ENCODE results near the gene MPRIP.

The MPRIP gene

GRCh38 chr17:17167986-17168385, 125.7 kb downstream of the MPRIP start:
- no peak for TF ChIP-seq CTCF (conservative IDR thresholded peaks at IDR 0.05; ENCODE audit: low read length)
- no peak for DNase-seq (ENCODE audit: low read depth)
- no peak overlapping the region for H3K4me3 ChIP-seq (ENCODE audit: low read length)

- no peak for DNase-seq (ENCODE audit: low read depth)
- no peak overlapping the region for H3K4me3 ChIP-seq (ENCODE audit: low read length)
- TF ChIP-seq CTCF (conservative IDR thresholded peaks at IDR 0.05; ENCODE audit: low read length), result no peak
These were observed 126.1 kb downstream of the MPRIP start for GRCh38 chr17:17168401-17168800.

DNA sequence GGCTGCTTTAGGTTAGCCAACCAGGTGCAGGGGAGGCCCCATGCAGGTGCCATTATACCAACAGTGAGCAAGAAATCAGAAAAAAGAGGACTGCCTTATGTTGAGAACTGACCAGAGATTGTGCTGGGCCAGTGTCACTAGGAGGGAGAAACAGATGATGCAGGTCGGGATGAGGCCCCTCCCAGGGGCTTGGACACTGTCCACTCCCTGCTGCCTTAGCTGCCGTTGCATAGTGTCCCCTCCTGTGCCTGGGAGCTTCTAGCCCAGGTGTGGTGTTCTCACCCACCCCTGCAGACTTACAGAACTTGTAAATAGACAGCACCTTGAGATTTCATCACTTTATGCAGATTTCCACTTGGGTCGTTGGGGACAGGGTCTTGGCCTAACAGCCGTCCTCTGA, 127.1 kb downstream of the MPRIP start:
- DNase-seq (ENCODE audit: low read depth), result no peak
- TF ChIP-seq CTCF (conservative IDR thresholded peaks at IDR 0.05; ENCODE audit: low read length), result no peak
- no peak overlapping the region for H3K4me3 ChIP-seq (ENCODE audit: low read length)

DNA sequence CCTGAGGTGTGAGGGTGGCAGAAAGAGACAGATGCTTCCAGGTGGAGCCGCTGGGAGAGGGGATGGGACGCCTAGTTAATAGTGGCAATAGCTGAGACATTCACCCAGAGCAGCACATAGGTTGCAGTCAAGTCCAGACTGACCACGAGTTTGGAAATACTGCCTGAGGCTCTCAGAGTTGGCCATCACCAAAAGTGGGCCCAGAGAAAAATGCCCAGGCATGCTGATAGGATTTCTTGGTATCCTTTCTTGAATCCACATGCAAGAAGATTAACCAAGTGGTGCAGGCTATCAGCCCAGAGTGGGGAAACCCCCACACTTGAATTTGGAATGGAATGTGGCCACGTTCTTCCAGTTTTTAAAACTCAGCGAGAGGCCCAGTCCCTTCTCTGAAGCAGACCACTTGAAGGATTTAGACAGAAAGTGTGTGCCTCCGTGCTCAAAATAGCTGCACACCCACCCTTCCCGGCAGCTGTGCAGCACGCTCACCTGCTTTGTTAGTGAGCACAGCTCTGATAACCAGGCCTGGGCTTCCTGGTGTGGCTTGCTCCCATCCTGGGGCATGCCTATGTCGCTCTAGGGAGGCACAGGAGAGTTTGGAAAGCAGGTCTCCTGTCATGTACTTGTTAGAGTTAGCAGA, 128.2 kb downstream of the MPRIP start:
- H3K4me3 ChIP-seq (ENCODE audit: low read length), result no peak overlapping the region
- no peak for TF ChIP-seq CTCF (conservative IDR thresholded peaks at IDR 0.05; ENCODE audit: low read length)
- peak; percentile 75 for DNase-seq (ENCODE audit: low read depth)

DNA sequence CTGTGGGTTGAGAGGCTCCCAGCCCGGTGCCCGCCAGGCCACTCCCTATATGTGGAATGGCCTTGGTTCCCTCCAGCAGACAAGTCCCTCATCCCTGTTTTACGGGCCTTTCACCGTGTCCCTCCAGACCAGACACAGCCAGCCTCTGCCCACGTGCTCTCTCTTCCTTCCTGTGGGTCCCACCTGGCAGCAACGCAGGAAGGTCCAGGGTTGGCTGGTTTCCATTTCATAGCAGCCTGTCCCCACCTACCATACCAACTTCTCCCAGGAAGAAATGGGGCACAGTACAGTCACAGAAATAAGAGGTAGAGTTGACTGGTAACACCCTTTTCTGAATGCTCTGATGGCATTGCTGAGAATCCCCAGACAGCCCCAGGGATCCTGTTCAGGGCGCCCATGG, 128.9 kb downstream of the MPRIP start:
- H3K4me3 ChIP-seq (ENCODE audit: low read length), result no peak overlapping the region
- DNase-seq (ENCODE audit: low read depth), result no peak
- no peak for TF ChIP-seq CTCF (conservative IDR thresholded peaks at IDR 0.05; ENCODE audit: low read length)

GRCh38 chr17:17172001-17172939, 130.0 kb downstream of the MPRIP start:
- no peak for DNase-seq (ENCODE audit: low read depth)

More at GRCh38 chr17:17172001-17172939, 130.0 kb downstream of the MPRIP start:
- TF ChIP-seq CTCF (conservative IDR thresholded peaks at IDR 0.05; ENCODE audit: low read length), result no peak
- H3K4me3 ChIP-seq (ENCODE audit: low read length), result no peak overlapping the region

Data from AG10803 (cell line).